IPS-18a (cell line): ENCODE results near the gene BNIP3.
"Not testable (repeated sequence)": the region's sequence is repeated elsewhere in the genome, so short reads cannot be mapped to it uniquely, and the experiment has no call there.

ENCODE experiments used
- H3K27ac ChIP-seq: one replicate; pipeline ENCODE4 v1.5.1; 2013; ENCODE audit warnings: low read length
- H3K27me3 ChIP-seq: one replicate; pipeline ENCODE4 v1.6.1; 2013; ENCODE audit warnings: mild to moderate bottlenecking, low read length; ENCODE audit not compliant: control insufficient read depth, insufficient read depth
- H3K36me3 ChIP-seq: one replicate; pipeline ENCODE4 v1.6.1; 2013; ENCODE audit warnings: low read depth, low read length; ENCODE audit not compliant: control insufficient read depth
- H3K4me1 ChIP-seq: one replicate; pipeline ENCODE4 v1.6.1; 2013; ENCODE audit warnings: low read depth, low read length; ENCODE audit not compliant: control insufficient read depth
- H3K4me3 ChIP-seq: one replicate; pipeline ENCODE4 v1.5.1; 2013; ENCODE audit warnings: low read length
- H3K9ac ChIP-seq: one replicate; pipeline ENCODE4 v1.6.1; 2013; ENCODE audit warnings: mild to moderate bottlenecking, low read length, moderate library complexity
- H3K9me3 ChIP-seq: one replicate; pipeline ENCODE4 v1.6.1; 2013; ENCODE audit warnings: low read depth, low read length; ENCODE audit not compliant: control insufficient read depth

The BNIP3 gene

GRCh38 chr10:131961047-131961776 lies 20.5 kb downstream of the BNIP3 start:
- Histone ChIP-seq H3K27me3 (no peaks in the 10 kb centered on the region), H3K27ac (no peak overlapping the region), H3K36me3 (peaks cover 15% of the 10 kb centered on the region), H3K4me1 (no peaks in the 10 kb centered on the region), H3K9me3 (no peaks in the 10 kb centered on the region), H3K9ac (no peak overlapping the region), H3K4me3 (no peak overlapping the region)

GRCh38 chr10:131960631-131961046 lies 21.1 kb downstream of the BNIP3 start:
- Histone ChIP-seq H3K4me1 (no peaks in the 10 kb centered on the region), H3K27me3 (no peaks in the 10 kb centered on the region), H3K9me3 (no peaks in the 10 kb centered on the region), H3K4me3 (no peak overlapping the region), H3K27ac (no peak overlapping the region), H3K9ac (no peak overlapping the region), H3K36me3 (peaks cover 19% of the 10 kb centered on the region)

- H3K4me3 ChIP-seq: no peak overlapping the region
- H3K36me3 ChIP-seq: peaks cover 27% of the 10 kb centered on the region
- H3K27ac ChIP-seq: no peak overlapping the region
- H3K9me3 ChIP-seq: no peaks in the 10 kb centered on the region
- no peaks in the 10 kb centered on the region for H3K27me3 ChIP-seq
- no peak overlapping the region for H3K9ac ChIP-seq
- H3K4me1 ChIP-seq: no peaks in the 10 kb centered on the region
Measured at GRCh38 chr10:131959841-131960240, 21.9 kb downstream of the BNIP3 start.

DNA sequence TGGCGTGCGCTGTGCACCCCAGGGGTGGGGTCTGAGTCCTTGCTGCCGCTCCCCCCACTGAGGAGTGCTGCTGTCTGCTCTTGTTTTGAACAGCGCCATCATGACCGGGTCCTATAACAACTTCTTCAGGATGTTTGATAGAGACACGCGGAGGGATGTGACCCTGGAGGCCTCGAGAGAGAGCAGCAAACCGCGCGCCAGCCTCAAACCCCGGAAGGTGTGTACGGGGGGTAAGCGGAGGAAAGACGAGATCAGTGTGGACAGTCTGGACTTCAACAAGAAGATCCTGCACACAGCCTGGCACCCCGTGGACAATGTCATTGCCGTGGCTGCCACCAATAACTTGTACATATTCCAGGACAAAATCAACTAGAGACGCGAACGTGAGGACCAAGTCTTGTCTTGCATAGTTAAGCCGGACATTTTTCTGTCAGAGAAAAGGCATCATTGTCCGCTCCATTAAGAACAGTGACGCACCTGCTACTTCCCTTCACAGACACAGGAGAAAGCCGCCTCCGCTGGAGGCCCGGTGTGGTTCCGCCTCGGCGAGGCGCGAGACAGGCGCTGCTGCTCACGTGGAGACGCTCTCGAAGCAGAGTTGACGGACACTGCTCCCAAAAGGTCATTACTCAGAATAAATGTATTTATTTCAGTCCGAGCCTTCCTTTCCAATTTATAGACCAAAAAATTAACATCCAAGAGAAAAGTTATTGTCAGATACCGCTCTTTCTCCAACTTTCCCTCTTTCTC lies 26.0 kb downstream of the BNIP3 start:
- peaks cover 38% of the 10 kb centered on the region for H3K36me3 ChIP-seq
- no peak overlapping the region for H3K27ac ChIP-seq
- H3K4me1 ChIP-seq: no peaks in the 10 kb centered on the region
- H3K9me3 ChIP-seq: no peaks in the 10 kb centered on the region
- H3K27me3 ChIP-seq: no peaks in the 10 kb centered on the region
- H3K9ac ChIP-seq: no peak overlapping the region
- H3K4me3 ChIP-seq: no peak overlapping the region

GRCh38 chr10:131954356-131954965 lies 27.3 kb downstream of the BNIP3 start:
- H3K4me3 ChIP-seq: no peak overlapping the region
- H3K27me3 ChIP-seq: no peaks in the 10 kb centered on the region
- H3K36me3 ChIP-seq: peaks cover 37% of the 10 kb centered on the region
- no peaks in the 10 kb centered on the region for H3K4me1 ChIP-seq
- H3K9me3 ChIP-seq: no peaks in the 10 kb centered on the region
- H3K9ac ChIP-seq: no peak overlapping the region
- no peak overlapping the region for H3K27ac ChIP-seq

GRCh38 chr10:131949908-131950307 lies 31.8 kb downstream of the BNIP3 start:
- not testable (repeated sequence) for H3K4me3 ChIP-seq, H3K4me1 ChIP-seq, H3K9ac ChIP-seq, H3K9me3 ChIP-seq, H3K27ac ChIP-seq, H3K27me3 ChIP-seq
- peaks cover 58% of the 10 kb centered on the region for H3K36me3 ChIP-seq

GRCh38 chr10:131949041-131949862 lies 32.5 kb downstream of the BNIP3 start:
- H3K36me3 ChIP-seq: peaks cover 58% of the 10 kb centered on the region
- no peak overlapping the region for H3K27ac ChIP-seq
- H3K4me1 ChIP-seq: no peaks in the 10 kb centered on the region

GRCh38 chr10:131948501-131948900 lies 33.2 kb downstream of the BNIP3 start:
- H3K9me3 ChIP-seq: no peaks in the 10 kb centered on the region
- H3K27me3 ChIP-seq: no peaks in the 10 kb centered on the region
- no peak overlapping the region for H3K9ac ChIP-seq
- no peaks in the 10 kb centered on the region for H3K4me1 ChIP-seq
- peaks cover 63% of the 10 kb centered on the region for H3K36me3 ChIP-seq
- no peak overlapping the region for H3K27ac ChIP-seq
- H3K4me3 ChIP-seq: no peak overlapping the region

More at GRCh38 chr10:131949041-131949862, 32.5 kb downstream of the BNIP3 start:
- no peak overlapping the region for H3K9ac ChIP-seq
- no peaks in the 10 kb centered on the region for H3K27me3 ChIP-seq
- H3K4me3 ChIP-seq: no peak overlapping the region
- no peaks in the 10 kb centered on the region for H3K9me3 ChIP-seq

GRCh38 chr10:131947631-131948347 lies 33.9 kb downstream of the BNIP3 start:
- Histone ChIP-seq H3K9ac (no peak overlapping the region), H3K36me3 (peaks cover 63% of the 10 kb centered on the region)

GRCh38 chr10:131946880-131947279 lies 34.8 kb downstream of the BNIP3 start:
- Histone ChIP-seq H3K4me1 (no peaks in the 10 kb centered on the region), H3K9me3 (no peaks in the 10 kb centered on the region), H3K27ac (no peak overlapping the region), H3K4me3 (no peak overlapping the region), H3K27me3 (no peaks in the 10 kb centered on the region), H3K36me3 (peaks cover 63% of the 10 kb centered on the region), H3K9ac (no peak overlapping the region)

More at GRCh38 chr10:131947631-131948347, 33.9 kb downstream of the BNIP3 start:
- H3K27ac ChIP-seq: no peak overlapping the region
- H3K4me1 ChIP-seq: no peaks in the 10 kb centered on the region
- no peaks in the 10 kb centered on the region for H3K27me3 ChIP-seq
- no peak overlapping the region for H3K4me3 ChIP-seq
- H3K9me3 ChIP-seq: no peaks in the 10 kb centered on the region
